NT2/D1 (cell line): ENCODE results near the gene MRPS11.

Experiments used
- DNase-seq: peaks from one replicate; pipeline ENCODE4 v3.0.0-alpha.2; 2011; ENCODE audit warnings: low read depth, low spot score
- H3K27me3 ChIP-seq: 2 replicates; pipeline ENCODE4 v1.6.0; 2011; ENCODE audit warnings: mild to moderate bottlenecking; ENCODE audit not compliant: insufficient read length, insufficient read depth
- H3K36me3 ChIP-seq: 2 replicates; pipeline ENCODE4 v1.6.1; 2011; ENCODE audit warnings: mild to moderate bottlenecking, low read length, mixed read lengths; ENCODE audit not compliant: insufficient read depth, insufficient read length
- H3K4me1 ChIP-seq: 2 replicates; pipeline ENCODE4 v1.5.1; 2011; ENCODE audit not compliant: insufficient read depth, insufficient read length
- H3K4me3 ChIP-seq: 2 replicates; pipeline ENCODE4 v1.5.1; 2011; ENCODE audit warnings: low read depth; ENCODE audit not compliant: insufficient read length
- H3K9ac ChIP-seq: 2 replicates; pipeline ENCODE4 v1.6.0; 2011; ENCODE audit warnings: low read depth; ENCODE audit not compliant: insufficient read length
- H3K9me3 ChIP-seq: 2 replicates; pipeline ENCODE4 v1.5.1; 2011; ENCODE audit warnings: mild to moderate bottlenecking, low read length; ENCODE audit not compliant: insufficient read depth
- SUZ12 ChIP-seq: IDR thresholded peaks from 2 replicates; pipeline ENCODE4 v1.6.1; 2011; ENCODE audit not compliant: insufficient read length, insufficient read depth; ENCODE audit errors: extremely low read depth
- YY1 ChIP-seq: IDR thresholded peaks from 2 replicates; pipeline ENCODE4 v1.6.1; 2011; ENCODE audit not compliant: insufficient read length, insufficient read depth
- ZNF274 ChIP-seq: IDR thresholded peaks from 2 replicates; pipeline ENCODE4 v1.6.1; 2011; ENCODE audit warnings: mild to moderate bottlenecking, low read depth, low read length

The MRPS11 gene

DNA sequence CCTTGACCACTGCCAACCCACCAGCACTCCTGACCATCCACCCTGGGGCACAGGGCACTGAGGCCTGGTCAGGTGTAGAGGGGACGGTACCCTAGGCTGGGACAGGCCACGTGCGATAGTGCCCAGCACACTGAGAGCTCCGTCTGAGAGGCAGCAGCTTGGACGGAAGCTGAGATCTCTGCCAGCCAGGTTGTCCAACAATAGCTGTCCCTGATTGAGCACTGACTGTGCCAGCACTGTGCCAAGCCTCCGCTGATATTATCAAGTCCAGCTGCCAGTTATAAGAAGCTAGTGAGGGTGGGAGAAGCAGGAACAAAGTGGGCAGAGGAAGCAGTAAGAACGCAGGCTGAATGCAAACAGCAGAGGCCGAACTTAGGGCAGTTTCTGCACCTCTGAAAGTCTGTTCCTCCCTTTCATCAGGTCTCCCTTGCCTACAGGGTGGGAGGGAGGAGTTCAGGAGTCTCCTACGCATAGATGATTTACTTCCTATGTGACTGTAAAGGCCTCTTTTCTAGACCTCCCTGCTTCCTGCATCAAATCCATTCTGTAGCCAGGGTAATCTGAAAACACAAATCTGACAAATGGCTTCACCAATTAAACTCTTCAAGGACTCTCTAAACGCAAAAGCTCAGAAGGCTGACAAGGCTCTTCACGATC lies 29.7 kb downstream of the MRPS11 start:
- DNase-seq: no peak
- Histone ChIP-seq H3K36me3 (no peaks in the 10 kb centered on the region), H3K4me1 (peaks cover 4% of the 10 kb centered on the region), H3K9ac (no peak overlapping the region), H3K27me3 (no peaks in the 10 kb centered on the region), H3K4me3 (no peak overlapping the region), H3K9me3 (no peaks in the 10 kb centered on the region)
- no peak for TF ChIP-seq ZNF274
- TF ChIP-seq SUZ12: no peak

DNA sequence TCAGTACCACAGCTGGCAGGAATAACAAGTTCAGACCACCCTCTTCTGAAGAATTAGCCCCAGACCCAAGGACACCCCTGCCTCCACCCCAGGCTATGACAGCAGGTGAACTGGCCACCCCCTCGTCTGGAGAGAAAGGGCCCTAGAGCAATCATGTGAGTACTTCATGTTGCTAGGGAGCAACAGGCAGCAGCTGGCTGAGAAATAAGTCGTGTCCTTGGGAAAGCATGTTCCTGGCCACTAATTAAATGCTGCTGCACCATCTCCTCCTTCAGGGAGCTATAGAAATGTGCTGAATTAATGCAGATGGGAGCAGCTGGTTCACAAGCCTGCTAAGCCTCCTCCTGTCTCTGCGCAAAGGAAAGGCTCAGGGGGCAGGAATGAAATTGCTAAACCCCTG lies 31.5 kb downstream of the MRPS11 start:
- no peak for TF ChIP-seq ZNF274
- no peak for TF ChIP-seq YY1
- TF ChIP-seq SUZ12: no peak
- Histone ChIP-seq H3K27me3 (no peaks in the 10 kb centered on the region), H3K36me3 (peaks cover 3% of the 10 kb centered on the region), H3K9me3 (no peaks in the 10 kb centered on the region), H3K4me3 (no peak overlapping the region), H3K4me1 (no peaks in the 10 kb centered on the region), H3K9ac (no peak overlapping the region)
- no peak for DNase-seq

DNA sequence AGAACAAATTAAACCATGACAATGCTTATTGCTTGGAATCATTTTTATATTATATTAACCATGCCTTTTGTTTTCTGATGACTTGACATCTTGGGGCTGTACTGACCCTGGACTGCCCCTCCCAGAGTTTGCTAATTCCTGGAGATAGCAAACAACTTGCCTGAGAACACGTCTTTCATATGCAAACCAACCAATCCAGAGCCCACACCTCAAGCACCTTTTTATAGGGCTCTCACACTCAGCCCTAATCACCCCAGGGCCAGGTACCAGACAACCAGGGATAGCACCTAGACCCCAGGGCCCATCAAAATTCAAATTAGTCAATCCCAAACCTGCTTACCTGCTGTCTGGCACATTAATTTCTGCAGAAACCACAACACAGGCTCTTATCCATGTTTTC lies 36.9 kb downstream of the MRPS11 start:
- Histone ChIP-seq H3K9me3 (no peaks in the 10 kb centered on the region), H3K36me3 (peaks cover 6% of the 10 kb centered on the region), H3K27me3 (peaks cover 3% of the 10 kb centered on the region), H3K9ac (no peak overlapping the region), H3K4me3 (no peak overlapping the region), H3K4me1 (no peaks in the 10 kb centered on the region)
- peak; percentile 23 for DNase-seq
- no peak for TF ChIP-seq YY1
- no peak for TF ChIP-seq SUZ12
- TF ChIP-seq ZNF274: no peak

- Histone ChIP-seq H3K9ac (no peak overlapping the region), H3K27me3 (peaks cover 3% of the 10 kb centered on the region), H3K36me3 (peaks cover 10% of the 10 kb centered on the region), H3K9me3 (no peaks in the 10 kb centered on the region), H3K4me1 (no peaks in the 10 kb centered on the region), H3K4me3 (no peak overlapping the region)
- TF ChIP-seq YY1 (no peak), SUZ12 (no peak), ZNF274 (no peak)
- DNase-seq: no peak
These were observed 38.2 kb downstream of the MRPS11 start for GRCh38 chr15:88505721-88506120.

DNA sequence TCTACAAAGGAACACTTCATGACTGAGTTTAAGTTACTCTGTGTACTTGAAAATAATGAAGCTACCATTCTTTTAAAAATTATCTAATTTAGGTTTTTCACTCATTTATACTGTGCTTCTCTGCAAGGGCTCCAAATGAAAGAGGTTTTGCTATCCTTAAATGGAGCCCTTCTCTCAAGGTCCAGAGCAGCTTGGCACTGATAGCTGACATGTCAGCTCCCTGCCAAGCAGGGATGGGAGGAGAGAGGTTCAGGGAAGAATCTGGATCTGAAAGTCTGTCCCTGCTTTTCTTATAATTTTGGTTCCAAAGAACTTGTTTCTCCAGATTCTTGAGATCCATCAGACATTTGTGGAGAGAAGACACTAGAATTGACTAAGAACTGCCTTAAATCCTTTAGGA lies 39.1 kb downstream of the MRPS11 start:
- DNase-seq: no peak
- Histone ChIP-seq H3K4me3 (no peak overlapping the region), H3K27me3 (peaks cover 3% of the 10 kb centered on the region), H3K9ac (no peak overlapping the region), H3K36me3 (peaks cover 16% of the 10 kb centered on the region), H3K9me3 (no peaks in the 10 kb centered on the region), H3K4me1 (no peaks in the 10 kb centered on the region)
- TF ChIP-seq ZNF274 (no peak), YY1 (no peak), SUZ12 (no peak)

DNA sequence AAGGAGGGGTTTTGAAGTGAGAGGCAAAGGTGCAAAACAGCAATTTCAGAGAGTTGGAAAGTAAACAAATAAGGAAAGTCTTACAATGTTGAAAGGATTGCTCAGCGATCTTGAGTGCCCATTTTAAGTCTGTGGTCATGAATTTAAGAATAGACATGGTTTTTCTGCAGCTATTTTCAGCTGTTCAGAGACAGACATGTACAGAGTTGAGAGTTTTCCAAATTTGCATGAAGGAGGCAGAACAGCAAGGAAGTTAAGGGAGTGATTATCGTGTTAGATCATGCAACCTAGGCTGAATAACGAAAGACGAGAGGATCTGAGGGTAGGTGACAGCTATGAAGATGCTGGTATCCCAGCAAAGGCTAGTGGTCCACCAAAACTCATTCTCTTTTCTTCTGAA lies 41.8 kb downstream of the MRPS11 start:
- Histone ChIP-seq H3K27me3 (peaks cover 3% of the 10 kb centered on the region), H3K4me1 (no peaks in the 10 kb centered on the region), H3K9ac (no peak overlapping the region), H3K9me3 (no peaks in the 10 kb centered on the region), H3K4me3 (no peak overlapping the region), H3K36me3 (peaks cover 25% of the 10 kb centered on the region)
- TF ChIP-seq SUZ12 (no peak), ZNF274 (no peak), YY1 (no peak)
- DNase-seq: no peak

GRCh38 chr15:88509964-88510363 lies 42.5 kb downstream of the MRPS11 start:
- TF ChIP-seq ZNF274: no peak
- no peak for TF ChIP-seq SUZ12
- TF ChIP-seq YY1: no peak
- DNase-seq: no peak
- H3K36me3 ChIP-seq: peaks cover 25% of the 10 kb centered on the region

More at GRCh38 chr15:88509964-88510363, 42.5 kb downstream of the MRPS11 start:
- H3K9ac ChIP-seq: no peak overlapping the region
- no peak overlapping the region for H3K4me3 ChIP-seq
- H3K9me3 ChIP-seq: no peaks in the 10 kb centered on the region
- no peaks in the 10 kb centered on the region for H3K4me1 ChIP-seq
- peaks cover 3% of the 10 kb centered on the region for H3K27me3 ChIP-seq
